ENCODE measurements around the gene MSH5. TPM values are rescaled to one million over a fixed set of nuclear protein-coding genes. Genes with fewer than 3 reads are reported as not detected.

MSH5 gene
- total and polyA plus RNA-seq, 9 of the 15 experiments (the other 6 are each of a cell fraction or from before 2014, with no cell fraction given): 12.5 to 104 (median 46.6) TPM

DNA sequence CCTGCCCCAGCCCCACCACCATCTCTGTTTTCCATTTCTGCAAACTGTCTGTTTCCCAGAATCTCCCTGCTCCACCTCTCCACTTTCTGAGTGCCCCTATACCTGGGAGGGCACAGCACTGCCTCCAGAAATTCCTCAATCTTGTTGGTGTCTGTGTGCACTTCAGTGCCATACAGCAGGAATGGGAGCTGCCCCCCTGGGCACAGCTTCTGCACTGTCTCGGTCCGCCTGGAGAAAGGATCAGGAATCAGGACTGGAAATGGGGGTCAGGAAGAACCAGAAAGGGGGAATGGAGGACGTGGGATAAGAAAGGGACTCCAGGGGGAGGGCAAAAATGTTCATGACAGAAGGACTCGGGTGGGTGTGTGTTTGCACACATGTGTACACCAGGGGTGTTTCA lies 6.1 kb upstream of the MSH5 start (continued):
- TF ChIP-seq GMEB1 (CRISPR knock-in tag; IDR thresholded peaks at IDR 0.05) (no peak), NFE2 (IDR thresholded peaks at IDR 0.05; ENCODE audit: low read depth) (no peak), ZNF41 (CRISPR knock-in tag; conservative IDR thresholded peaks at IDR 0.05) (no peak), CEBPG (CRISPR knock-in tag; IDR thresholded peaks at IDR 0.05) (0 out of 2 replicates have a peak, but pooled peaks have one; percentile 28), CEBPG (tag; conservative IDR thresholded peaks at IDR 0.05 in 1 of 2, IDR thresholded peaks at IDR 0.05 in 1 of 2) (no peak), TARDBP (IDR thresholded peaks at IDR 0.05) (no peak), SMAD1 (IDR thresholded peaks at IDR 0.05; ENCODE audit: low read depth, low read length, partially characterized antibody) (peak; percentile 15), POLR2B (IDR thresholded peaks at IDR 0.05; ENCODE audit: low read depth, partially characterized antibody) (peak; percentile 9), BRCA1 (IDR thresholded peaks at IDR 0.05) (no peak), BRCA1 (CRISPR knock-in tag; IDR thresholded peaks at IDR 0.05) (no peak), STAT5A (IDR thresholded peaks at IDR 0.05; ENCODE audit: borderline replicate concordance, low read length) (no peak), HNRNPH1 (optimal IDR thresholded peaks at IDR 0.05; ENCODE audit: low read depth, low read length) (no peak), ZNF212 (CRISPR knock-in tag; IDR thresholded peaks at IDR 0.05) (no peak), SAFB (IDR thresholded peaks at IDR 0.05; ENCODE audit: borderline replicate concordance, low read depth, low read length) (no peak), HDAC6 (IDR thresholded peaks at IDR 0.05; ENCODE audit: low read depth, low read length) (no peak), LARP7 (IDR thresholded peaks at IDR 0.05) (0 out of 2 replicates have a peak, but pooled peaks have one; percentile 31), ARID2 (IDR thresholded peaks at IDR 0.05) (peak; percentile 30; the same call in 1 of the 2 replicates), SUPT5H (IDR thresholded peaks at IDR 0.05) (peak; percentile 43), TEAD4 (IDR thresholded peaks at IDR 0.05; ENCODE audit: low read length) (no peak; the same call in 1 of the 2 replicates), TEAD4 (CRISPR knock-in tag; IDR thresholded peaks at IDR 0.05; ENCODE audit: borderline replicate concordance) (0 out of 2 replicates have a peak, but pooled peaks have one; percentile 22), SP2 (IDR thresholded peaks at IDR 0.05; ENCODE audit: extremely low read depth, low read depth, low read length, poor library complexity, severe bottlenecking) (peak; percentile 1), ZNF143 (CRISPR knock-in tag; IDR thresholded peaks at IDR 0.05) (peak; percentile 56; the same call in 1 of the 2 replicates), HNRNPLL (IDR thresholded peaks at IDR 0.05; ENCODE audit: low read depth, low read length, poor library complexity, severe bottlenecking) (no peak), FOXA3 (CRISPR knock-in tag; conservative IDR thresholded peaks at IDR 0.05 in 1 of 2, IDR thresholded peaks at IDR 0.05 in 1 of 2) (peak in 1 of 2 experiments; percentile 31; a peak in 1 of 4 replicates)
- TF ChIP-seq, protein P1, sequence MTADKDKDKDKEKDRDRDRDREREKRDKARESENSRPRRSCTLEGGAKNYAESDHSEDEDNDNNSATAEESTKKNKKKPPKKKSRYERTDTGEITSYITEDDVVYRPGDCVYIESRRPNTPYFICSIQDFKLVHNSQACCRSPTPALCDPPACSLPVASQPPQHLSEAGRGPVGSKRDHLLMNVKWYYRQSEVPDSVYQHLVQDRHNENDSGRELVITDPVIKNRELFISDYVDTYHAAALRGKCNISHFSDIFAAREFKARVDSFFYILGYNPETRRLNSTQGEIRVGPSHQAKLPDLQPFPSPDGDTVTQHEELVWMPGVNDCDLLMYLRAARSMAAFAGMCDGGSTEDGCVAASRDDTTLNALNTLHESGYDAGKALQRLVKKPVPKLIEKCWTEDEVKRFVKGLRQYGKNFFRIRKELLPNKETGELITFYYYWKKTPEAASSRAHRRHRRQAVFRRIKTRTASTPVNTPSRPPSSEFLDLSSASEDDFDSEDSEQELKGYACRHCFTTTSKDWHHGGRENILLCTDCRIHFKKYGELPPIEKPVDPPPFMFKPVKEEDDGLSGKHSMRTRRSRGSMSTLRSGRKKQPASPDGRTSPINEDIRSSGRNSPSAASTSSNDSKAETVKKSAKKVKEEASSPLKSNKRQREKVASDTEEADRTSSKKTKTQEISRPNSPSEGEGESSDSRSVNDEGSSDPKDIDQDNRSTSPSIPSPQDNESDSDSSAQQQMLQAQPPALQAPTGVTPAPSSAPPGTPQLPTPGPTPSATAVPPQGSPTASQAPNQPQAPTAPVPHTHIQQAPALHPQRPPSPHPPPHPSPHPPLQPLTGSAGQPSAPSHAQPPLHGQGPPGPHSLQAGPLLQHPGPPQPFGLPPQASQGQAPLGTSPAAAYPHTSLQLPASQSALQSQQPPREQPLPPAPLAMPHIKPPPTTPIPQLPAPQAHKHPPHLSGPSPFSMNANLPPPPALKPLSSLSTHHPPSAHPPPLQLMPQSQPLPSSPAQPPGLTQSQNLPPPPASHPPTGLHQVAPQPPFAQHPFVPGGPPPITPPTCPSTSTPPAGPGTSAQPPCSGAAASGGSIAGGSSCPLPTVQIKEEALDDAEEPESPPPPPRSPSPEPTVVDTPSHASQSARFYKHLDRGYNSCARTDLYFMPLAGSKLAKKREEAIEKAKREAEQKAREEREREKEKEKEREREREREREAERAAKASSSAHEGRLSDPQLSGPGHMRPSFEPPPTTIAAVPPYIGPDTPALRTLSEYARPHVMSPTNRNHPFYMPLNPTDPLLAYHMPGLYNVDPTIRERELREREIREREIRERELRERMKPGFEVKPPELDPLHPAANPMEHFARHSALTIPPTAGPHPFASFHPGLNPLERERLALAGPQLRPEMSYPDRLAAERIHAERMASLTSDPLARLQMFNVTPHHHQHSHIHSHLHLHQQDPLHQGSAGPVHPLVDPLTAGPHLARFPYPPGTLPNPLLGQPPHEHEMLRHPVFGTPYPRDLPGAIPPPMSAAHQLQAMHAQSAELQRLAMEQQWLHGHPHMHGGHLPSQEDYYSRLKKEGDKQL (CRISPR knock-in tag; IDR thresholded peaks at IDR 0.05; ENCODE audit: borderline replicate concordance): no peak
